Pericardium fibroblast (primary cell): Measurements from ENCODE around the gene USB1. TPM values are rescaled to one million over a fixed set of nuclear protein-coding genes. Genes with fewer than 3 reads are reported as not detected.

Experiments
- total RNA-seq: library from RNA; depleted of rRNA; stranded (reverse); fragments of >200 nt; gene quantifications from 2 replicates; pipeline ENCODE4 v1.2.3, GENCODE V29; 2015

USB1 gene
- 12.1 and 12.8 TPM in 2 replicates for total RNA-seq

GRCh38 chr16:58000706-58001676, at the start of gene USB1:
TSS of gene USB1 (plus strand) at chr16:58001407. CDS start at chr16:58001484, 77 bp downstream.

GRCh38 chr16:57970970-57971369, 30.2 kb upstream of the USB1 start, which contains the start of gene CNGB1:
TSS of gene CNGB1 (minus strand) at chr16:57971128. CDS start at chr16:57967286, 3,842 bp downstream.

GRCh38 chr16:57999971-58000705, 1.1 kb upstream of the USB1 start, which contains the start of gene ZNF319:
TSS of gene ZNF319 (minus strand) at chr16:58000672. CDS start at chr16:57998265, 2,407 bp downstream.

GRCh38 chr16:58025351-58026138, 24.3 kb downstream of the USB1 start, which contains the start of gene MMP15:
TSS of gene MMP15 (plus strand) at chr16:58025754. CDS start at chr16:58026351, 597 bp downstream.

Other genes starting within 250 kb of the USB1 start
- gene KIFC3, start 198.9 kb upstream of the USB1 start, total RNA-seq, result 12.0 and 54.6 TPM in 2 replicates
- gene CNGB1, start 30.3 kb upstream of the USB1 start, total RNA-seq, result not detected in 2 replicates
- gene ZNF319, start 735 bp upstream of the USB1 start, total RNA-seq, result 7.5 and 9.8 TPM in 2 replicates
- gene MMP15, start 24.3 kb downstream of the USB1 start, total RNA-seq, result 5.3 and 8.1 TPM in 2 replicates
- 26.5 and 38.3 TPM in 2 replicates for gene CFAP20, start 128.0 kb downstream of the USB1 start, total RNA-seq
- 17.4 and 23.2 TPM in 2 replicates for gene CSNK2A2, start 196.7 kb downstream of the USB1 start, total RNA-seq